ENCODE data around the gene ALDH4A1. TPM values are rescaled to one million over a fixed set of nuclear protein-coding genes. Genes with fewer than 3 reads are reported as not detected.

Gene ALDH4A1
- total RNA-seq, 4 donors from 2014 or later, result 19.9 to 24.8 (median 22.5) TPM

DNA sequence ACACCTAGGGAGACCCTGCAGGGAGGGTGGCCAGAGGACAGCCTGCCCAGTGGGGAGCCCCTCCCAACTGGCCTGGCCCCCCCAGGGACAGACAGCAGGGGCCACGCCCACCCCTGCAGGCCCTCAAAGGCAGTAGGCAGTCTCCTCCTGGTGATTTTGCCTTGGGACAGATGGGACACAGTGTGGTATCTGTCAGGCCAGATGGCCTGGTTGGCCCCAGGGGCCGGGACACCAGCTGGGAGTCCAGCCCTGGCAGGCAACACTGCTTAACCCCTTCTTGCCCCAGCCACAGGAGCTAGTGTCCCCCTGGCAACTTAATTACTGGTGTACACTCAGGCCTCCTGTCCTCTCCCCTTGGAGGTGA lies 36.3 kb upstream of the ALDH4A1 start:
- Histone ChIP-seq H3K4me1 (peaks cover 0 to 79% (median 38%) of the 10 kb centered on the region in 3 donors), H3K9me3 (no peaks in the 10 kb centered on the region), H3K36me3 (no peaks in the 10 kb centered on the region), H3K27me3 (no peaks in the 10 kb centered on the region), H3K4me3 (no peak overlapping the region), H3K27ac (peak overlapping the region in 1 of 4 donors; percentile 60)
- no CpG with 5 or more reads among the region's 2 CpGs for WGBS, 2 donors (ENCODE audit: low coverage in 1 of 2)
- ATAC-seq, result no peak
- TF ChIP-seq POLR2A (IDR thresholded peaks at IDR 0.05) (no peak), EP300 (IDR thresholded peaks at IDR 0.05) (no peak), POLR2AphosphoS5 (IDR thresholded peaks at IDR 0.05) (no peak)
- TF ChIP-seq, protein P1, sequence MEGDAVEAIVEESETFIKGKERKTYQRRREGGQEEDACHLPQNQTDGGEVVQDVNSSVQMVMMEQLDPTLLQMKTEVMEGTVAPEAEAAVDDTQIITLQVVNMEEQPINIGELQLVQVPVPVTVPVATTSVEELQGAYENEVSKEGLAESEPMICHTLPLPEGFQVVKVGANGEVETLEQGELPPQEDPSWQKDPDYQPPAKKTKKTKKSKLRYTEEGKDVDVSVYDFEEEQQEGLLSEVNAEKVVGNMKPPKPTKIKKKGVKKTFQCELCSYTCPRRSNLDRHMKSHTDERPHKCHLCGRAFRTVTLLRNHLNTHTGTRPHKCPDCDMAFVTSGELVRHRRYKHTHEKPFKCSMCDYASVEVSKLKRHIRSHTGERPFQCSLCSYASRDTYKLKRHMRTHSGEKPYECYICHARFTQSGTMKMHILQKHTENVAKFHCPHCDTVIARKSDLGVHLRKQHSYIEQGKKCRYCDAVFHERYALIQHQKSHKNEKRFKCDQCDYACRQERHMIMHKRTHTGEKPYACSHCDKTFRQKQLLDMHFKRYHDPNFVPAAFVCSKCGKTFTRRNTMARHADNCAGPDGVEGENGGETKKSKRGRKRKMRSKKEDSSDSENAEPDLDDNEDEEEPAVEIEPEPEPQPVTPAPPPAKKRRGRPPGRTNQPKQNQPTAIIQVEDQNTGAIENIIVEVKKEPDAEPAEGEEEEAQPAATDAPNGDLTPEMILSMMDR (IDR thresholded peaks at IDR 0.05), result no peak

DNA sequence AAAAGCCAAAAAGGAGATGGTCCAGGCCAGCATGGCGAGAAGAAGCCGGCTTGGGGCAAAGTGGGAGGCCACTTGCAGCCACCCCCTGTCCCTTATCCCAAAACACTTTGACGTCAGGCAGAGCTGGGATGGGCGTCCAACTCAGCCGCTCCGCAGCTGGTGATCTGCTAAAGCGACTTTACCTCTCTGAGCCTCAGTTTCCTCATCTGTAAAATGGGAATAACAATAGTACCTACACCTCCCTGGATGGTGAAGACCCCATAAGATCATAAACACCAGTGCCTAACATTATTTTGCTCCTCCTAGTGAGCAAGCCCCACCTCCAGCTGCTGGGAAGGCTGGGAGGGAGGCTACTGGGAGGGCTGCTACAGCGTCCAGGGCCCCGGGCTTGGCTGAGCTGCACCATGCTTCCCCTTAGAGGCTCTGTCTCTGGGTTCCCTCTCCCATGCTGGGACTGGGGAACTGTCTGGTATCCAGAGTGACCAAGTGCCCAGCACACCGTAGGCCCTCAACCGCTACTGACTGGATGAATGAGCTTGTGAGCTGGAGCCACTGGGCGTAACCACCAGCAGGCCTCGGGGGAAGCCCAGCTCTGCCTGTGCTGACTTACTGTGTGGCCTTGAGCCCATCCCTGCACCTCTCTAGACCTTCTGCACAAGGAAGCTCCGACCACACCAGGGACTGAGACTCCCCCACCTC lies 35.8 kb upstream of the ALDH4A1 start:
- no peak for ATAC-seq
- H3K36me3 ChIP-seq, result no peaks in the 10 kb centered on the region
- H3K27me3 ChIP-seq, result no peaks in the 10 kb centered on the region
- H3K4me1 ChIP-seq, result peaks cover 0 to 79% (median 41%) of the 10 kb centered on the region in 3 donors
- H3K9me3 ChIP-seq, result no peaks in the 10 kb centered on the region
- H3K4me3 ChIP-seq, result no peak overlapping the region
- H3K27ac ChIP-seq, result no peak overlapping the region
- TF ChIP-seq, protein P1 (IDR thresholded peaks at IDR 0.05), result no peak
- TF ChIP-seq POLR2AphosphoS5 (IDR thresholded peaks at IDR 0.05) (no peak), EP300 (IDR thresholded peaks at IDR 0.05) (no peak), POLR2A (IDR thresholded peaks at IDR 0.05) (no peak)
- whole genome bisulfite sequencing, 2 donors (ENCODE audit: low coverage in 1 of 2), result 73 to 100% methylated on average over 1 to 5 of the region's 14 CpGs

GRCh38 chr1:18937539-18937938 lies 35.2 kb upstream of the ALDH4A1 start:
- H3K9me3 ChIP-seq, result no peaks in the 10 kb centered on the region
- H3K27ac ChIP-seq, result no peak overlapping the region
- TF ChIP-seq POLR2AphosphoS5 (IDR thresholded peaks at IDR 0.05) (no peak), POLR2A (IDR thresholded peaks at IDR 0.05) (no peak), EP300 (IDR thresholded peaks at IDR 0.05) (no peak)
- TF ChIP-seq, protein P1 (IDR thresholded peaks at IDR 0.05), result no peak
- peaks cover 0 to 79% (median 47%) of the 10 kb centered on the region in 3 donors for H3K4me1 ChIP-seq
- no peak overlapping the region for H3K4me3 ChIP-seq
- H3K27me3 ChIP-seq, result no peaks in the 10 kb centered on the region
- no peaks in the 10 kb centered on the region for H3K36me3 ChIP-seq
- no peak for ATAC-seq
- WGBS, 2 donors (ENCODE audit: low coverage in 1 of 2), result 90 to 94% methylated on average over 3 of the region's 8 CpGs

DNA sequence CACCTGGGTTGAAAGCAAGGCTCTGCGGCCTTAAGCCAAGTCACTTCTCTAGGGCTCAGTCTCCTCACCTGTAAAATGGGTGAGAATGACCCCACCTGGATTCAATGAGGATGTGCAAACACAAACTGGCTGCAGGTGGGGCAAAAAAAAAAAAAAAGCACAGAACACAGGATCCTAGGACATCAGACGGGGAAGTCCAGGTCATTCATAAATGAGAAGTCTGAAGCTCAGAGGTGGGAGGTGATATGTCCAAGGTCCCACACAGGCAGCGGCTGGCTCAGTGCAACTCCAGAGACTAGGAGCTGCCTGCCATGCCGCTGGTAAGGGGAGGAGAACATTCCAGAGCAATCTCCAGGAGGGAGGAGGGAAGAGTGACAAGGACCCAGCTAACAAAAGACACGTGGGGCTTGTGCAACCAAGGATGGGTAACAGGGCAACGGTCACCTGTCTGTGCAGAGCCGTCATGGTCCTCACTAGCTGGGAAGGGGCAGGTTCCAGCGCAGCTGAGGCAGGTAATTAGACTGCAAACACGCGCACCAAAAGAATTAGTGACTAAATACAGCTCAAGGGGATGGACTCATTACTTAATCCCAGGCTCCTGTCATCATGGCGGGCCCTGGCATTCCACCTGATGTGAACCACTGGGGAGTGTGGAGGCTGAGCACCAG lies 34.6 kb upstream of the ALDH4A1 start:
- TF ChIP-seq EP300 (IDR thresholded peaks at IDR 0.05), result no peak
- no peak for TF ChIP-seq POLR2A (IDR thresholded peaks at IDR 0.05)
- TF ChIP-seq POLR2AphosphoS5 (IDR thresholded peaks at IDR 0.05), result no peak
- TF ChIP-seq, protein P1 (IDR thresholded peaks at IDR 0.05), result no peak
- no peak for ATAC-seq
- H3K4me1 ChIP-seq, result peaks cover 0 to 79% (median 46%) of the 10 kb centered on the region in 3 donors
- no peaks in the 10 kb centered on the region for H3K36me3 ChIP-seq
- no peaks in the 10 kb centered on the region for H3K27me3 ChIP-seq
- H3K27ac ChIP-seq, result no peak overlapping the region
- H3K9me3 ChIP-seq, result no peaks in the 10 kb centered on the region
- 53 to 76% methylated on average over 3 to 9 of the region's 11 CpGs for WGBS, 2 donors (ENCODE audit: low coverage in 1 of 2)
- no peak overlapping the region for H3K4me3 ChIP-seq

DNA sequence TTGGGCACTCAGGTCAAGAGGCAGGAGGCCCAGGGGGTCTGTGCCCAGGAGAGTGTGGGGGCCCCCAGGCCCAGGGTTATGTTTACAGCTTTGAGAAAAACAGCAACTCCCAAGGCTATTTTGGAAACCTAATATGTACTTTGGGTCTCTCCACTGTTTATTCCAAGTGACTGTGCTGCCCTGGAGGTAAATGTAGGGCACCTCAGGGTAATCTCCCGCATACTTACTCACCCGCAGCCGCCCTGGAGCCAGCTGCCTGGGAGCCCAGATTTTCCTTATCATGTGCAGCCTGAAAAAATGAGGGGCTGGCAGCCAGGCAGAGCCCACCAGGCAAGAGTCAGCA lies 34.1 kb upstream of the ALDH4A1 start:
- no peaks in the 10 kb centered on the region for H3K36me3 ChIP-seq
- 95% methylated on average over 3 of the region's 3 CpGs; no CpG with 5 or more reads in 1 of the 2 donors for WGBS, 2 donors (ENCODE audit: low coverage in 1 of 2)
- H3K27me3 ChIP-seq, result no peaks in the 10 kb centered on the region
- H3K4me3 ChIP-seq, result no peak overlapping the region
- ATAC-seq, result no peak
- H3K9me3 ChIP-seq, result no peaks in the 10 kb centered on the region
- TF ChIP-seq POLR2A (IDR thresholded peaks at IDR 0.05), result no peak
- H3K4me1 ChIP-seq, result peaks cover 0 to 78% (median 41%) of the 10 kb centered on the region in 3 donors
- H3K27ac ChIP-seq, result no peak overlapping the region

All from gastroesophageal sphincter (tissue), 4 donors.